ENCODE measurements around the gene MED19. TPM values are rescaled to one million over a fixed set of nuclear protein-coding genes. Genes with fewer than 3 reads are reported as not detected.

Gene MED19
- 13.9 and 15.6 TPM in 2 replicates for total RNA-seq

GRCh38 chr11:57711414-57712255 lies at the start of gene MED19:
Gene MED19 (minus strand): TSS chr11:57712215. CDS start chr11:57712179, 36 bp downstream.
- intact Hi-C loops (cut with micrococcal nuclease): loop anchor here (1.0 to 2.0 kb wide), 9 partner anchors 30 to 1903 kb away; partner anchors contain the start of genes CLP1, OSBP, SELENOH and TIMM10
- peaks cover 41% of the 10 kb centered on the region for H3K4me1 Mint-ChIP-seq
- no peaks in the 10 kb centered on the region for H3K27me3 Mint-ChIP-seq

GRCh38 chr11:57758174-57758573 lies 46.2 kb upstream of the MED19 start:
- no peak for DNase-seq
- H3K27me3 Mint-ChIP-seq: no peaks in the 10 kb centered on the region
- intact Hi-C loops (cut with micrococcal nuclease): no loop called here
- H3K9me3 Mint-ChIP-seq: no peaks in the 10 kb centered on the region
- no peak overlapping the region for H3K4me3 Mint-ChIP-seq
- peaks cover 1% of the 10 kb centered on the region for H3K36me3 Mint-ChIP-seq (ENCODE audit: low read depth)
- H3K4me1 Mint-ChIP-seq: peaks cover 15% of the 10 kb centered on the region
- no peak overlapping the region for H3K27ac Mint-ChIP-seq

More at GRCh38 chr11:57711414-57712255, at the start of gene MED19:
- peak within 1 kb of the TSS; percentile 95 for H3K4me3 Mint-ChIP-seq
- H3K27ac Mint-ChIP-seq: peak within 1 kb of the TSS; percentile 96
- no peaks in the 10 kb centered on the region for H3K9me3 Mint-ChIP-seq
- DNase-seq: peak; percentile 93
- H3K36me3 Mint-ChIP-seq (ENCODE audit: low read depth): peaks cover 13% of the 10 kb centered on the region

GRCh38 chr11:57752954-57753353 lies 40.9 kb upstream of the MED19 start:
- no peaks in the 10 kb centered on the region for H3K27me3 Mint-ChIP-seq
- H3K9me3 Mint-ChIP-seq: no peaks in the 10 kb centered on the region
- no peak for DNase-seq
- H3K4me3 Mint-ChIP-seq: no peak overlapping the region
- H3K27ac Mint-ChIP-seq: no peak overlapping the region
- intact Hi-C loops (cut with micrococcal nuclease): no loop called here
- H3K36me3 Mint-ChIP-seq (ENCODE audit: low read depth): peaks cover 10% of the 10 kb centered on the region
- peaks cover 14% of the 10 kb centered on the region for H3K4me1 Mint-ChIP-seq

GRCh38 chr11:57751676-57752253 lies 39.8 kb upstream of the MED19 start, which contains the start of gene BTBD18:
Gene BTBD18 (minus strand): TSS chr11:57751819. CDS start chr11:57751188, 631 bp downstream.
- intact Hi-C loops (cut with micrococcal nuclease): loop anchor here (1.0 kb wide), 1 partner anchor 49 kb away; no protein-coding TSS in a partner anchor
- peaks cover 15% of the 10 kb centered on the region for H3K36me3 Mint-ChIP-seq (ENCODE audit: low read depth)
- peaks cover 18% of the 10 kb centered on the region for H3K4me1 Mint-ChIP-seq
- H3K27me3 Mint-ChIP-seq: no peaks in the 10 kb centered on the region
- no peak within 1 kb of the TSS for H3K4me3 Mint-ChIP-seq
- no peak within 1 kb of the TSS for H3K27ac Mint-ChIP-seq
- H3K9me3 Mint-ChIP-seq: no peaks in the 10 kb centered on the region
- DNase-seq: peak; percentile 66

GRCh38 chr11:57751176-57751575 lies 39.2 kb upstream of the MED19 start:
- Mint-ChIP-seq H3K36me3 (ENCODE audit: low read depth) (peaks cover 20% of the 10 kb centered on the region), H3K27me3 (no peaks in the 10 kb centered on the region), H3K4me3 (no peak overlapping the region), H3K4me1 (peaks cover 19% of the 10 kb centered on the region), H3K9me3 (no peaks in the 10 kb centered on the region), H3K27ac (no peak overlapping the region)
- DNase-seq: no peak
- intact Hi-C loops (cut with micrococcal nuclease): loop anchor here (1.0 kb wide), 1 partner anchor 49 kb away; no protein-coding TSS in a partner anchor

- H3K4me3 Mint-ChIP-seq: no peak overlapping the region
- H3K27me3 Mint-ChIP-seq: no peaks in the 10 kb centered on the region
- intact Hi-C loops (cut with micrococcal nuclease): loop anchor here (10.0 kb wide), 1 partner anchor 412 kb away; the partner anchor contains the start of genes P2RX3 and SSRP1
- no peaks in the 10 kb centered on the region for H3K9me3 Mint-ChIP-seq
- H3K36me3 Mint-ChIP-seq (ENCODE audit: low read depth): peaks cover 51% of the 10 kb centered on the region
- DNase-seq: no peak
- peak overlapping the region; percentile 74 for H3K27ac Mint-ChIP-seq
- peaks cover 31% of the 10 kb centered on the region for H3K4me1 Mint-ChIP-seq
These were observed 34.9 kb upstream of the MED19 start for GRCh38 chr11:57746920-57747319.

- H3K27me3 Mint-ChIP-seq: no peaks in the 10 kb centered on the region
These were observed 33.2 kb upstream of the MED19 start for GRCh38 chr11:57745206-57745605.

GRCh38 chr11:57744357-57744756 lies 32.3 kb upstream of the MED19 start:
- Mint-ChIP-seq H3K4me1 (peaks cover 38% of the 10 kb centered on the region), H3K4me3 (peak overlapping the region; percentile 66)

More at GRCh38 chr11:57745206-57745605, 33.2 kb upstream of the MED19 start:
- peaks cover 59% of the 10 kb centered on the region for H3K36me3 Mint-ChIP-seq (ENCODE audit: low read depth)
- no peak for DNase-seq
- H3K27ac Mint-ChIP-seq: peak overlapping the region; percentile 36
- peaks cover 35% of the 10 kb centered on the region for H3K4me1 Mint-ChIP-seq
- intact Hi-C loops (cut with micrococcal nuclease): loop anchor here (10.0 kb wide), 1 partner anchor 410 kb away; the partner anchor contains the start of genes P2RX3 and SSRP1
- H3K4me3 Mint-ChIP-seq: no peak overlapping the region
- H3K9me3 Mint-ChIP-seq: no peaks in the 10 kb centered on the region

GRCh38 chr11:57742087-57742452 lies 30.1 kb upstream of the MED19 start:
- Mint-ChIP-seq H3K4me3 (peak overlapping the region; percentile 93), H3K36me3 (ENCODE audit: low read depth) (peaks cover 68% of the 10 kb centered on the region), H3K4me1 (peaks cover 33% of the 10 kb centered on the region), H3K9me3 (no peaks in the 10 kb centered on the region), H3K27ac (peak overlapping the region; percentile 96), H3K27me3 (no peaks in the 10 kb centered on the region)
- DNase-seq: no peak
- intact Hi-C loops (cut with micrococcal nuclease): loop anchor here (10.0 kb wide), 1 partner anchor 407 kb away; the partner anchor contains the start of genes P2RX3 and SSRP1

More at GRCh38 chr11:57744357-57744756, 32.3 kb upstream of the MED19 start:
- DNase-seq: no peak
- Mint-ChIP-seq H3K27me3 (no peaks in the 10 kb centered on the region), H3K27ac (peak overlapping the region; percentile 78), H3K36me3 (ENCODE audit: low read depth) (peaks cover 63% of the 10 kb centered on the region), H3K9me3 (no peaks in the 10 kb centered on the region)
- intact Hi-C loops (cut with micrococcal nuclease): loop anchor here (10.0 kb wide), 1 partner anchor 410 kb away; the partner anchor contains the start of genes P2RX3 and SSRP1

GRCh38 chr11:57741132-57742086 lies 29.4 kb upstream of the MED19 start, which contains the start of gene SELENOH:
Gene SELENOH (plus strand): TSS chr11:57741491. CDS start chr11:57741596, 105 bp downstream.
- H3K27ac Mint-ChIP-seq: peak within 1 kb of the TSS; percentile 96
- intact Hi-C loops (cut with micrococcal nuclease): loop anchor here (1.0 to 10.0 kb wide), 10 partner anchors 29 to 837 kb away; partner anchors contain the start of genes CLP1, MED19, P2RX3 and SSRP1
- peaks cover 30% of the 10 kb centered on the region for H3K4me1 Mint-ChIP-seq
- no peaks in the 10 kb centered on the region for H3K9me3 Mint-ChIP-seq
- H3K36me3 Mint-ChIP-seq (ENCODE audit: low read depth): peaks cover 62% of the 10 kb centered on the region
- H3K27me3 Mint-ChIP-seq: no peaks in the 10 kb centered on the region
- H3K4me3 Mint-ChIP-seq: peak within 1 kb of the TSS; percentile 93
- peak; percentile 98 for DNase-seq

GRCh38 chr11:57735619-57736298 lies 23.7 kb upstream of the MED19 start:
- H3K9me3 Mint-ChIP-seq: no peaks in the 10 kb centered on the region
- peak overlapping the region; percentile 70 for H3K27ac Mint-ChIP-seq
- DNase-seq: no peak
- intact Hi-C loops (cut with micrococcal nuclease): no loop called here
- peak overlapping the region; percentile 17 for H3K4me3 Mint-ChIP-seq
- H3K36me3 Mint-ChIP-seq (ENCODE audit: low read depth): peaks cover 34% of the 10 kb centered on the region
- no peaks in the 10 kb centered on the region for H3K27me3 Mint-ChIP-seq
- H3K4me1 Mint-ChIP-seq: peaks cover 25% of the 10 kb centered on the region

- H3K27ac Mint-ChIP-seq: no peak overlapping the region
- DNase-seq: no peak
- H3K4me1 Mint-ChIP-seq: peaks cover 22% of the 10 kb centered on the region
- H3K4me3 Mint-ChIP-seq: no peak overlapping the region
- H3K9me3 Mint-ChIP-seq: no peaks in the 10 kb centered on the region
- intact Hi-C loops (cut with micrococcal nuclease): no loop called here
- peaks cover 24% of the 10 kb centered on the region for H3K36me3 Mint-ChIP-seq (ENCODE audit: low read depth)
- no peaks in the 10 kb centered on the region for H3K27me3 Mint-ChIP-seq
These were observed 20.6 kb upstream of the MED19 start for GRCh38 chr11:57732661-57733060.

All from activated CD4-positive, alpha-beta T cell treated with anti-CD3 and anti-CD28 coated beads, Interleukin-2, amount 10 ng/mL, durations not matched to agents 24 days and 14 days (primary cell).